Central memory CD8-positive, alpha-beta T cell (primary cell): Measurements from ENCODE around the gene METTL15.
"Not testable (repeated sequence)": the region's sequence is repeated elsewhere in the genome, so short reads cannot be mapped to it uniquely, and the experiment has no call there.

ENCODE experiments used
- ATAC-seq: fragments of 150-1000 bp; cut with Tn5 transposase; replicated peaks from 2 replicates; pipeline ENCODE4 v1.10.0; 2022; ENCODE audit warnings: mild to moderate bottlenecking, moderate FRiP score, moderate number of reproducible peaks; ENCODE audit not compliant: poor library complexity, severe bottlenecking; ENCODE audit errors: extremely low read depth
- DNase-seq, 2 donors: peaks; one replicate each; pipeline ENCODE4 v3.0.0; 2021; ENCODE audit warnings: low spot score in 2 of 2
- H3K27ac Mint-ChIP-seq: one replicate; pipeline ENCODE4 v1.8.0; 2022; ENCODE audit warnings: low read depth, mild to moderate bottlenecking, moderate library complexity, mixed read lengths
- H3K27me3 Mint-ChIP-seq: one replicate; pipeline ENCODE4 v1.8.0; 2022; ENCODE audit warnings: mixed read lengths
- H3K36me3 Mint-ChIP-seq: one replicate; pipeline ENCODE4 v1.8.0; 2022; ENCODE audit warnings: mild to moderate bottlenecking, moderate library complexity, mixed read lengths; ENCODE audit not compliant: insufficient read depth
- H3K4me1 Mint-ChIP-seq: one replicate; pipeline ENCODE4 v1.8.0; 2022; ENCODE audit warnings: mixed read lengths
- H3K4me3 Mint-ChIP-seq: one replicate; pipeline ENCODE4 v1.8.0; 2022; ENCODE audit warnings: mild to moderate bottlenecking, moderate library complexity, mixed read lengths
- H3K9me3 Mint-ChIP-seq: one replicate; pipeline ENCODE4 v1.8.0; 2022; ENCODE audit warnings: mixed read lengths

Gene METTL15

GRCh38 chr11:28342716-28343115 is 234.5 kb downstream of the METTL15 start:
- H3K27ac Mint-ChIP-seq: no peak overlapping the region
- peaks cover 13% of the 10 kb centered on the region for H3K9me3 Mint-ChIP-seq
- no peak for ATAC-seq
- no peaks in the 10 kb centered on the region for H3K27me3 Mint-ChIP-seq
- H3K4me1 Mint-ChIP-seq: no peaks in the 10 kb centered on the region
- no peak overlapping the region for H3K4me3 Mint-ChIP-seq
- no peak for DNase-seq
- no peaks in the 10 kb centered on the region for H3K36me3 Mint-ChIP-seq

GRCh38 chr11:28343304-28344233 is 235.4 kb downstream of the METTL15 start:
- ATAC-seq: no peak
- Mint-ChIP-seq H3K4me3 (no peak overlapping the region), H3K9me3 (peaks cover 8% of the 10 kb centered on the region), H3K4me1 (no peaks in the 10 kb centered on the region), H3K36me3 (peaks cover 2% of the 10 kb centered on the region), H3K27me3 (no peaks in the 10 kb centered on the region), H3K27ac (no peak overlapping the region)
- no peak for DNase-seq

- H3K4me3 Mint-ChIP-seq: no peak overlapping the region
- no peaks in the 10 kb centered on the region for H3K9me3 Mint-ChIP-seq
- DNase-seq (no peak), ATAC-seq (no peak)
- no peak overlapping the region for H3K27ac Mint-ChIP-seq
- H3K27me3 Mint-ChIP-seq: no peaks in the 10 kb centered on the region
- peaks cover 2% of the 10 kb centered on the region for H3K36me3 Mint-ChIP-seq
- H3K4me1 Mint-ChIP-seq: no peaks in the 10 kb centered on the region
Measured at GRCh38 chr11:28346209-28346608, 238.0 kb downstream of the METTL15 start.

- ATAC-seq: no peak
- no peaks in the 10 kb centered on the region for H3K4me1 Mint-ChIP-seq
- H3K9me3 Mint-ChIP-seq: no peaks in the 10 kb centered on the region
- H3K27ac Mint-ChIP-seq: no peak overlapping the region
- H3K27me3 Mint-ChIP-seq: no peaks in the 10 kb centered on the region
- no peak for DNase-seq
- no peak overlapping the region for H3K4me3 Mint-ChIP-seq
- peaks cover 2% of the 10 kb centered on the region for H3K36me3 Mint-ChIP-seq
Measured at GRCh38 chr11:28346721-28347120, 238.5 kb downstream of the METTL15 start.

- Mint-ChIP-seq H3K36me3 (peaks cover 2% of the 10 kb centered on the region), H3K27me3 (no peaks in the 10 kb centered on the region), H3K4me3 (no peak overlapping the region), H3K9me3 (no peaks in the 10 kb centered on the region), H3K4me1 (no peaks in the 10 kb centered on the region), H3K27ac (no peak overlapping the region)
- ATAC-seq (no peak), DNase-seq (no peak)
Measured at GRCh38 chr11:28347371-28347770, 239.2 kb downstream of the METTL15 start.

GRCh38 chr11:28350216-28350615 is 242.0 kb downstream of the METTL15 start:
- ATAC-seq (no peak), DNase-seq (no peak)
- H3K9me3 Mint-ChIP-seq: no peaks in the 10 kb centered on the region
- H3K4me1 Mint-ChIP-seq: no peaks in the 10 kb centered on the region
- no peaks in the 10 kb centered on the region for H3K27me3 Mint-ChIP-seq
- H3K27ac Mint-ChIP-seq: no peak overlapping the region
- H3K36me3 Mint-ChIP-seq: peaks cover 2% of the 10 kb centered on the region
- no peak overlapping the region for H3K4me3 Mint-ChIP-seq

- Mint-ChIP-seq H3K27me3 (no peaks in the 10 kb centered on the region), H3K9me3 (no peaks in the 10 kb centered on the region), H3K36me3 (no peaks in the 10 kb centered on the region), H3K4me1 (no peaks in the 10 kb centered on the region), H3K27ac (no peak overlapping the region), H3K4me3 (no peak overlapping the region)
- no peak for DNase-seq
- no peak for ATAC-seq
Measured at GRCh38 chr11:28353991-28354390, 245.8 kb downstream of the METTL15 start.

- Mint-ChIP-seq H3K4me3 (no peak overlapping the region), H3K4me1 (no peaks in the 10 kb centered on the region), H3K9me3 (peaks cover 16% of the 10 kb centered on the region), H3K36me3 (peaks cover 5% of the 10 kb centered on the region), H3K27ac (no peak overlapping the region), H3K27me3 (no peaks in the 10 kb centered on the region)
- ATAC-seq (no peak), DNase-seq (no peak)
Measured at GRCh38 chr11:28366549-28367346, 258.6 kb downstream of the METTL15 start.

- ATAC-seq, H3K9me3 Mint-ChIP-seq, H3K4me1 Mint-ChIP-seq, DNase-seq, H3K4me3 Mint-ChIP-seq, H3K27ac Mint-ChIP-seq, H3K27me3 Mint-ChIP-seq, H3K36me3 Mint-ChIP-seq: not testable (repeated sequence)
Measured at GRCh38 chr11:28378095-28378494, 269.9 kb downstream of the METTL15 start.
